Pulmonary artery endothelial cell (primary cell): ENCODE measurements around the gene GLI1. TPM values are rescaled to one million over a fixed set of nuclear protein-coding genes. Genes with fewer than 3 reads are reported as not detected.
"Not testable (repeated sequence)": the region's sequence is repeated elsewhere in the genome, so short reads cannot be mapped to it uniquely, and the experiment has no call there.

ENCODE experiments used
- DNase-seq: peaks from one replicate; pipeline ENCODE4 v3.0.0-alpha.2; 2011; ENCODE audit warnings: low read depth, low spot score
- total RNA-seq: library from RNA; depleted of rRNA; stranded (reverse); fragments of >200 nt; gene quantifications from 2 replicates; pipeline ENCODE4 v1.2.3, GENCODE V29; 2014

GLI1 gene
- total RNA-seq, 1 donor from 2014 or later = 0.07 TPM

DNA sequence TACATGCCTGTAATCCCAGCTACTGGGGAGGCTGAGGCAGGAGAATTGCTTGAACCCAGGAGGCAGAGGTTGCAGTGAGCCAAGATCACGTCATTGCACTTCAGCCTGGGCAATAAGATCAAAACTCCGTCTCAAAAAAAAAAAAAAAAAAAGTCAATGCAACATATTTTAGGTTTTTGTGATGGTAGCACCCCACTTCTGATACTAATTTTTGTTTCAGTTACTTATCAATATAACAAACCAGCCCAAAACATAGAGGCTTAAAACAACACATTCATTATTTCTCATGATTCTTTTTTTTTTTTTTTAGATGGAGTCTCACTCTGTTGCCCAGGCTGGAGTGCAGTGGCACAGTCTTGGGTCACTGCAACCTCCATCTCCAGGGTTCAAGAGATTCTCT is 18.2 kb upstream of the GLI1 start:
- not testable (repeated sequence) for DNase-seq

DNA sequence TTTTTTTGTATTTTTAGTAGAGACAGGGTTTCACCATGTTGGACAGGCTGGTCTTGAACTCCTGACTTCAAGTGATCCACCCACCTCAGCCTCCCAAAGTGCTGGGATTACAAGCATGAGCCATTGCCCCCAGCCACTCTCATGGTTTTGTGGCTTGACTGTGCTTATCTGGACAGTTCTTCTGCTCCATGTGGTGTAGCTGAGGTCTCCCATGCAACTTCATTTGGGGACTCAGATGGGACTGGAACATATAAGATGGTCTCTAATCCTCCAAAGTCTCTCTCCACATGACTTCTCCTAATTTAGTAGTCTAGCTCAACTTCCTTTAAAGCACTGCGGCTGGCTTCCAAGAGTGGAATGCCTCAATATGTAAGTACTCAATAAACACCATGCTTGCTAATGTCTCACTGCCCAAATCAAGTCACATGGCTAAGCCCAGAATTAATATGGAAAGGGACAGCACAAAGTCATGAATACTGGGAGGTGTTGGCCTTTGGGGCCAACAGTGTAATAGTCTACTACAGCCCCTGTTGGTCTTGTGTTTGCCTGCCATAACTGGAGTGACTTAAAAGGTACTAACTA is 17.6 kb upstream of the GLI1 start:
- DNase-seq = no peak

- not testable (repeated sequence) for DNase-seq
Measured at GRCh38 chr12:57444337-57444736, 15.2 kb upstream of the GLI1 start.

DNA sequence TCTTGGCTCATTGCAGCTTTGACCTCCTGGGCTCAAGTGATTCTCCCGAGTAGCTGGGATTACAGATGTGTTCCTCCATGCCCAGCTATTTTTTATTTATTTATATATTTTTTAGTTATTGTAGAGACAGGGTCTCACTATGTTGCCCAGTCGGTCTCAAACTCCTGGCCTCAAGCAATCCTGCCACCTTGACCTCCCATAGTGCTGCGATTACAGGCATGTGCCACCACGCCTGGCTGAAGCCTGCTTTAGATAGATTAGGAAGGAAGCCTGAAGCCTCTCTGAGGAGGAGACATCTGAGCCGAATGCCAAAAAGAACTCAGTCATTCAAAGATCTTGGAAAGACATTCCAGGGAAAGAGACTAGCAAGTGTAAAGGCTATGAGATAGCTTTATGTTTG is 14.8 kb upstream of the GLI1 start:
- DNase-seq = no peak

GRCh38 chr12:57446292-57446960 is 13.2 kb upstream of the GLI1 start:
- no peak for DNase-seq

- no peak for DNase-seq
Measured at GRCh38 chr12:57448669-57449068, 10.9 kb upstream of the GLI1 start.

GRCh38 chr12:57449375-57449774 is 10.2 kb upstream of the GLI1 start:
- no peak for DNase-seq

DNA sequence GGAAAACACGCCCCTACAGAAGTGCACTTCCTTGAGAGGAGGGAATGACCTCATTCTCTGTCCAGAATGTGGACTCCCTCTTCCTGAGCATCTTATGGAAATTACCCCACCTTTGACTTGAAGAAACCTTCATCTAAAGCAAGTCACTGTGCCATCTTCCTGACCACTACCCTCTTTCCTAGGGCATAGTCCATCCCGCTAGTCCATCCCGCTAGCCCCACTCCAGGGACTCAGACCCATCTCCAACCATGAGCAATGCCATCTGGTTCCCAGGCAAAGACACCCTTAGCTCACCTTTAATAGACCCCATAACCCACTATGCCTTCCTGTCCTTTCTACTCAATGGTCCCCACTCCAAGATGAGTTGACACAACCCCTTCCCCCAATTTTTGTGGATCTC is 9.5 kb upstream of the GLI1 start:
- no peak for DNase-seq

- no peak for DNase-seq
Measured at GRCh38 chr12:57451233-57451778, 8.3 kb upstream of the GLI1 start.

- DNase-seq = no peak
Measured at GRCh38 chr12:57452181-57452936, 7.2 kb upstream of the GLI1 start.

DNA sequence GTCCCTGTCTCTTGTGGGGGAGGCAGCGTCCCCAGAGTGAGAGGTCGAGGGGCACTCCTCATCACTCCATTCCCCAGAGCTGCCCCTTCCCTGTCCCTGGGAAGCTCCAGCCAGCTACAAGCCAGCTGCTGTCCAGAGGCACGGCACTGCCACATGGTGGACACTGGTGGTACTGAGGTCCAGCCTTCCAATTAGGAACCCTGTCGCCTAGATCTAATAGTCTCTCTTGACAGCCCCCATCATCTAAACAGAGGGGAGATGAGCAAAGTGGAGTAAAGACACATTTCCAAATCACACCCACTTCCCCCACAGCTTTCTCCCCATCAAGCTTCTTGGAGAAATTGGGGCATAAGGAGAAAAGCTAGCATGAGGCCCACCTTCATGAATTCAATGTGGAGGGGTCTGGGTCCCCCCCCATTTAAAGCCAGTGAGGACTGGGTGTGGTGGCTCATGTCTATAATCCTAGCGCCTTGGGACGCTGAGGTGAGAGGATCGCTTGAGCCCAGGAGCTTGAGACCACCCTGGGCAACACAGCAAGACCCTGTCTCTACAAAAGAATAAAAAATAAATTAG is 6.6 kb upstream of the GLI1 start:
- DNase-seq = no peak

- DNase-seq = no peak
Measured at GRCh38 chr12:57454213-57454565, 5.4 kb upstream of the GLI1 start.

- no peak for DNase-seq
Measured at GRCh38 chr12:57454566-57455373, 4.8 kb upstream of the GLI1 start, which contains the start of gene INHBE. INHBE (plus strand) TSS chr12:57455307; CDS start chr12:57455537, 230 bp downstream.

GRCh38 chr12:57455374-57456144 is 4.0 kb upstream of the GLI1 start:
- no peak for DNase-seq

DNA sequence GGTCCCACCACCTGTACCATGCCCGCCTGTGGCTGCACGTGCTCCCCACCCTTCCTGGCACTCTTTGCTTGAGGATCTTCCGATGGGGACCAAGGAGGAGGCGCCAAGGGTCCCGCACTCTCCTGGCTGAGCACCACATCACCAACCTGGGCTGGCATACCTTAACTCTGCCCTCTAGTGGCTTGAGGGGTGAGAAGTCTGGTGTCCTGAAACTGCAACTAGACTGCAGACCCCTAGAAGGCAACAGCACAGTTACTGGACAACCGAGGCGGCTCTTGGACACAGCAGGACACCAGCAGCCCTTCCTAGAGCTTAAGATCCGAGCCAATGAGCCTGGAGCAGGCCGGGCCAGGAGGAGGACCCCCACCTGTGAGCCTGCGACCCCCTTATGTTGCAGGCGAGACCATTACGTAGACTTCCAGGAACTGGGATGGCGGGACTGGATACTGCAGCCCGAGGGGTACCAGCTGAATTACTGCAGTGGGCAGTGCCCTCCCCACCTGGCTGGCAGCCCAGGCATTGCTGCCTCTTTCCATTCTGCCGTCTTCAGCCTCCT is 3.4 kb upstream of the GLI1 start:
- DNase-seq = no peak

DNA sequence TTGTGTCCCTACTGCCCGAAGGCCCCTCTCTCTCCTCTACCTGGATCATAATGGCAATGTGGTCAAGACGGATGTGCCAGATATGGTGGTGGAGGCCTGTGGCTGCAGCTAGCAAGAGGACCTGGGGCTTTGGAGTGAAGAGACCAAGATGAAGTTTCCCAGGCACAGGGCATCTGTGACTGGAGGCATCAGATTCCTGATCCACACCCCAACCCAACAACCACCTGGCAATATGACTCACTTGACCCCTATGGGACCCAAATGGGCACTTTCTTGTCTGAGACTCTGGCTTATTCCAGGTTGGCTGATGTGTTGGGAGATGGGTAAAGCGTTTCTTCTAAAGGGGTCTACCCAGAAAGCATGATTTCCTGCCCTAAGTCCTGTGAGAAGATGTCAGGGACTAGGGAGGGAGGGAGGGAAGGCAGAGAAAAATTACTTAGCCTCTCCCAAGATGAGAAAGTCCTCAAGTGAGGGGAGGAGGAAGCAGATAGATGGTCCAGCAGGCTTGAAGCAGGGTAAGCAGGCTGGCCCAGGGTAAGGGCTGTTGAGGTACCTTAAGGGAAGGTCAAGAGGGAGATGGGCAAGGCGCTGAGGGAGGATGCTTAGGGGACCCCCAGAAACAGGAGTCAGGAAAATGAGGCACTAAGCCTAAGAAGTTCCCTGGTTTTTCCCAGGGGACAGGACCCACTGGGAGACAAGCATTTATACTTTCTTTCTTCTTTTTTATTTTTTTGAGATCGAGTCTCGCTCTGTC is 2.7 kb upstream of the GLI1 start:
- DNase-seq = no peak

DNA sequence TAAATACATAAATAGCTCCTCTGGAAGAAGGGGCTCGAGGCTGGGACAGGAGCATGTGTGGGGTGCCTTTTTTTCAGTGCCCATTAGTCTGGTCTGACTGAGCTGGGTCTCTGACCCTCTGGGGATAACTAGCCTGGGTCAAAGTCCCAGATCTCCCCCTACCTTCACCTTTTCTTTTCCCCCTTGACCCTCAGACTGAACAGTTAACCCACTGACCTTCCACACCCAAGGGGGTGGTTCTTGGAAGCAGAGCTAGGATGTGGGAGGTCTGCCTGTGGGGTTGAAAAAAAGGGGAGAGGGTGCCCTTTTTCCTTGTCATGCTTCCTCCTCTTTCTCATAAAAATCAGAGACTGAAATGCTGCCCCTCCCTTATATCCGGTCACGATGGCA is 925 bp upstream of the GLI1 start:
- DNase-seq = no peak

DNA sequence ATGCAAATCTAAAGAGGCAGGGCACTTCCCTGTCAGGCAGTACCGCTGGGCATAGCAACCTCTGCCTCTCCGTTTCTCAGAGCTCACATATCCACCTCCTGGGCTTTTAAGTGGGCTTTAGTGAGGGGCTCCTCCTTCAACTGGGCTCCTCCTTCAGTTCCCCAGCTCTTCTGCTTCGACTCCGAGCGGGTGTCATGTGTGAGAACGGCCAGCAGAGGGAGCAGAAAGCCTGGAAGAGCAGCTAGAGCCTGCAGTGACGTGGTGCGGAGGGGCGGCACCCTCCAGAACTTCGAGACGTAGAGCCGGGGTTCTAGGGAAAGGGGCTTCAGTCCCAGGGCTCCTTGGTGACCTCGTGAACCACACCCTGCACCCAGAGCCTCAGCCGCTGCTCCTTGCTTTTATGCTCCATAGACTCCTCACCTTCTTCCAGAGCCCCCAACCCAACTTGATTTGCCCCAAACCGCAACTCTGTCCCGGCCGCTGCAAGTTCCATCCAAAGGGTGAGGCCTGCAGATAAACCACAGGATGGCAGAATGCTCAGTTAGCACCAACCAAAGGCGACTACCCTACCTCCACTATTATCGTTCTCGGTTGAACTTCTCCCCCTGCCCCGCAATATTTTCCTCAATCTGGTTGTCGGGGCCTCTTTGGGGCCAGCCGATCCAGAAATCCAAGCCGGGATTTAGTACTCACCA is 383 bp upstream of the GLI1 start:
- DNase-seq = peak; percentile 87

DNA sequence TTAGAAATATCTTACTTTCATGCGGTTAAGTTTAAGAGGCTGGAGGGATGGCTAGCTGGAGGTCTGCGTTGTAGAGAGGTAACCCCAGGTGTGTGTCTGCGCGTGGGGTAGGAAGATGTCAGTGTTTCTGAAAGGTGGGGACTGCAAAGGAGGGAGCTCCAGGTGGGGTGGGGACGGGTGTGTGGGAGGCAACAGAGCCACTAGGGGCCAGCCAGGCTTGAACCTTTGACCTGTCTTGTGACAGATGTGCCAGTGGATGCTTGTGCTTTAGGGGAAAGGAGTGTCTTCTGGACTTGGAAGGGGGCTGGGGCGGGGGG is 841 bp downstream of the GLI1 start:
- no peak for DNase-seq
